ENCODE measurements around the gene AMIGO1.

DNA sequence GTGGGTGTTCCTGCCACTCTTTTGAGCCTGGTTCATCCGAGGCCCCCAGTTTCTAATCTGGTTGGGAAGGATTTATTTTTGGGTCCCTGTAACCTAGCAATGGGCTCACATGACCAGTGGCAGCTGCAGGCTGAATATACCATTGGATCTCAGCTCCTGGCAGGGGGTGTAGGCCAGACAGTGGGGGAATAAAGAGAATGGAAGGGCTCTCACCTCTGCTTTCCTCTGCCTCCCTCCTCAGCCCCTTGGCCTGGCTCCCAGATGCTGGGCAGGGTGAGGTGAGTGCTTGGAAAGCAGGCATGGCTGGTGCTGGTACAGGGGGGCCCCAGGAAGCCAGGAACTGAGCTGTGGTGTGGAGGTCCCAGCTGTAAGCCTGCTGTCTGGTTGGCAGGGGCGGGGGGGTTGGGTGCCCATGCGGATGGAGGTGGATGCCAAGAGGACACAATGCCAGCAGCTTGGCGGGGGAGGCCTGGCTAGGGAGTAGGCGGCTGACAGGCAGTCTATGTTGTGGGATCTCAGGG is 26.5 kb upstream of the AMIGO1 start:
- TF ChIP-seq, protein P1, sequence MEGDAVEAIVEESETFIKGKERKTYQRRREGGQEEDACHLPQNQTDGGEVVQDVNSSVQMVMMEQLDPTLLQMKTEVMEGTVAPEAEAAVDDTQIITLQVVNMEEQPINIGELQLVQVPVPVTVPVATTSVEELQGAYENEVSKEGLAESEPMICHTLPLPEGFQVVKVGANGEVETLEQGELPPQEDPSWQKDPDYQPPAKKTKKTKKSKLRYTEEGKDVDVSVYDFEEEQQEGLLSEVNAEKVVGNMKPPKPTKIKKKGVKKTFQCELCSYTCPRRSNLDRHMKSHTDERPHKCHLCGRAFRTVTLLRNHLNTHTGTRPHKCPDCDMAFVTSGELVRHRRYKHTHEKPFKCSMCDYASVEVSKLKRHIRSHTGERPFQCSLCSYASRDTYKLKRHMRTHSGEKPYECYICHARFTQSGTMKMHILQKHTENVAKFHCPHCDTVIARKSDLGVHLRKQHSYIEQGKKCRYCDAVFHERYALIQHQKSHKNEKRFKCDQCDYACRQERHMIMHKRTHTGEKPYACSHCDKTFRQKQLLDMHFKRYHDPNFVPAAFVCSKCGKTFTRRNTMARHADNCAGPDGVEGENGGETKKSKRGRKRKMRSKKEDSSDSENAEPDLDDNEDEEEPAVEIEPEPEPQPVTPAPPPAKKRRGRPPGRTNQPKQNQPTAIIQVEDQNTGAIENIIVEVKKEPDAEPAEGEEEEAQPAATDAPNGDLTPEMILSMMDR (IDR thresholded peaks at IDR 0.05): no peak
- TF ChIP-seq EP300 (IDR thresholded peaks at IDR 0.05): no peak
- no peak for TF ChIP-seq POLR2AphosphoS5 (IDR thresholded peaks at IDR 0.05)
- TF ChIP-seq POLR2A (IDR thresholded peaks at IDR 0.05): no peak

Data from sigmoid colon (tissue), 4 donors.